Upper lobe of left lung (tissue), 6 donors: ENCODE measurements around the gene PTPRK. TPM values are rescaled to one million over a fixed set of nuclear protein-coding genes. Genes with fewer than 3 reads are reported as not detected.

Experiments used
- ATAC-seq, 2 donors: fragments of 200-7000 bp; cut with Tn5 transposase; one replicate each; pipeline ENCODE4 v1.9.1; 2022; ENCODE audit warnings: mild to moderate bottlenecking in 2 of 2, moderate library complexity in 2 of 2; ENCODE audit not compliant: low FRiP score in 2 of 2
- DNase-seq, 2 donors: peaks; one replicate each; pipeline ENCODE4 v3.0.0-alpha.2; 2019 to 2020
- H3K27ac ChIP-seq, 4 donors: fragments of 200-600 bp; sonication (generic); one replicate each; pipeline ENCODE4 v1.5.1; 2016 to 2019
- H3K27me3 ChIP-seq, 4 donors: fragments of 200-600 bp; sonication (generic); one replicate each; pipeline ENCODE4 v1.5.1; 2017 to 2019
- H3K36me3 ChIP-seq, 4 donors: fragments of 200-600 bp; sonication (generic); one replicate each; pipeline ENCODE4 v1.5.1; 2016 to 2019
- H3K4me1 ChIP-seq, 4 donors: fragments of 200-600 bp; sonication (generic); one replicate each; pipeline ENCODE4 v1.5.1; 2018 to 2019
- H3K4me3 ChIP-seq, 4 donors: fragments of 200-600 bp; sonication (generic); one replicate each; pipeline ENCODE4 v1.5.1; 2017 to 2019; ENCODE audit warnings: mild to moderate bottlenecking in 2 of 4, moderate library complexity in 1 of 4
- H3K9me3 ChIP-seq, 4 donors: fragments of 200-600 bp; sonication (generic); one replicate each; pipeline ENCODE4 v1.5.1; 2018 to 2019
- EP300 ChIP-seq, 4 donors: sonication (generic); formaldehyde crosslinking; IDR thresholded peaks; one replicate each; pipeline ENCODE4 v1.5.1; 2017; ENCODE audit warnings: antibody characterized with exemption in 4 of 4, control low read depth in 2 of 4
- POLR2A ChIP-seq, 4 donors: fragments of 450-650 bp; IDR thresholded peaks; one replicate each; pipeline ENCODE4 v1.5.1; 2016 to 2017; ENCODE audit warnings: antibody characterized with exemption in 4 of 4, mild to moderate bottlenecking in 2 of 4
- POLR2AphosphoS5 ChIP-seq, 2 donors: sonication (generic); formaldehyde crosslinking; IDR thresholded peaks; one replicate each; pipeline ENCODE4 v1.5.1; 2017; ENCODE audit warnings: antibody characterized with exemption in 2 of 2
- WGBS, 2 donors: methylation state at CpG; one replicate each; pipeline ENCODE4 v1.1.5; 2017 to 2018; 5-methylcytosine and 5-hydroxymethylcytosine counted together
- total RNA-seq, 6 donors: library from RNA; depleted of rRNA in 4 of 6; stranded (reverse); fragments of >200 nt in 4 of 6; gene quantifications; one replicate each; pipeline versions ENCODE4 v1.1.0 to v1.2.1, GENCODE V29; 2016 to 2021
- TF ChIP-seq, protein P1 (sequence below), 6 experiments: fragments of 450-650 bp in 4 of 6; fragments of 200-600 bp in 2 of 6; sonication (generic) in 2 of 6; IDR thresholded peaks; one replicate each; pipeline ENCODE4 v1.5.1; 2016 to 2019; ENCODE audit warnings: antibody characterized with exemption in 6 of 6
- donor health status: DM: no; HTN: no; CAD: no; lungs with moderate emphysema.
- donor health status: DM: no; HTN: yes; CAD: no; lungs with severe emphysema.

PTPRK gene
- total RNA-seq, 6 donors from 2014 or later, result 42.7 to 97.4 (median 65.2) TPM

GRCh38 chr6:128526152-128526914, 5.9 kb upstream of the PTPRK start:
- Histone ChIP-seq H3K4me1 (no peaks in the 10 kb centered on the region), H3K36me3 (no peaks in the 10 kb centered on the region), H3K27me3 (no peaks in the 10 kb centered on the region), H3K9me3 (no peaks in the 10 kb centered on the region), H3K27ac (no peak overlapping the region), H3K4me3 (no peak overlapping the region)
- no peak for ATAC-seq
- 95 to 97% methylated on average over 5 of the region's 5 CpGs for WGBS, 2 donors
- TF ChIP-seq, protein P1, sequence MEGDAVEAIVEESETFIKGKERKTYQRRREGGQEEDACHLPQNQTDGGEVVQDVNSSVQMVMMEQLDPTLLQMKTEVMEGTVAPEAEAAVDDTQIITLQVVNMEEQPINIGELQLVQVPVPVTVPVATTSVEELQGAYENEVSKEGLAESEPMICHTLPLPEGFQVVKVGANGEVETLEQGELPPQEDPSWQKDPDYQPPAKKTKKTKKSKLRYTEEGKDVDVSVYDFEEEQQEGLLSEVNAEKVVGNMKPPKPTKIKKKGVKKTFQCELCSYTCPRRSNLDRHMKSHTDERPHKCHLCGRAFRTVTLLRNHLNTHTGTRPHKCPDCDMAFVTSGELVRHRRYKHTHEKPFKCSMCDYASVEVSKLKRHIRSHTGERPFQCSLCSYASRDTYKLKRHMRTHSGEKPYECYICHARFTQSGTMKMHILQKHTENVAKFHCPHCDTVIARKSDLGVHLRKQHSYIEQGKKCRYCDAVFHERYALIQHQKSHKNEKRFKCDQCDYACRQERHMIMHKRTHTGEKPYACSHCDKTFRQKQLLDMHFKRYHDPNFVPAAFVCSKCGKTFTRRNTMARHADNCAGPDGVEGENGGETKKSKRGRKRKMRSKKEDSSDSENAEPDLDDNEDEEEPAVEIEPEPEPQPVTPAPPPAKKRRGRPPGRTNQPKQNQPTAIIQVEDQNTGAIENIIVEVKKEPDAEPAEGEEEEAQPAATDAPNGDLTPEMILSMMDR (IDR thresholded peaks at IDR 0.05), result no peak
- TF ChIP-seq POLR2AphosphoS5 (IDR thresholded peaks at IDR 0.05), result no peak
- TF ChIP-seq EP300 (IDR thresholded peaks at IDR 0.05), result no peak
- no peak for TF ChIP-seq POLR2A (IDR thresholded peaks at IDR 0.05)
- no peak for DNase-seq

- H3K36me3 ChIP-seq, result no peaks in the 10 kb centered on the region
- H3K27ac ChIP-seq, result no peak overlapping the region
- DNase-seq (no peak), ATAC-seq (no peak)
- H3K27me3 ChIP-seq, result no peaks in the 10 kb centered on the region
- no peaks in the 10 kb centered on the region for H3K4me1 ChIP-seq
- no peaks in the 10 kb centered on the region for H3K9me3 ChIP-seq
- H3K4me3 ChIP-seq, result no peak overlapping the region
- TF ChIP-seq EP300 (IDR thresholded peaks at IDR 0.05), result no peak
- no peak for TF ChIP-seq POLR2A (IDR thresholded peaks at IDR 0.05)
- TF ChIP-seq POLR2AphosphoS5 (IDR thresholded peaks at IDR 0.05), result no peak
- TF ChIP-seq, protein P1 (IDR thresholded peaks at IDR 0.05), result no peak
- WGBS, 2 donors, result 84 to 91% methylated on average over 2 of the region's 2 CpGs
Observed at GRCh38 chr6:128525406-128525805, 5.0 kb upstream of the PTPRK start.

DNA sequence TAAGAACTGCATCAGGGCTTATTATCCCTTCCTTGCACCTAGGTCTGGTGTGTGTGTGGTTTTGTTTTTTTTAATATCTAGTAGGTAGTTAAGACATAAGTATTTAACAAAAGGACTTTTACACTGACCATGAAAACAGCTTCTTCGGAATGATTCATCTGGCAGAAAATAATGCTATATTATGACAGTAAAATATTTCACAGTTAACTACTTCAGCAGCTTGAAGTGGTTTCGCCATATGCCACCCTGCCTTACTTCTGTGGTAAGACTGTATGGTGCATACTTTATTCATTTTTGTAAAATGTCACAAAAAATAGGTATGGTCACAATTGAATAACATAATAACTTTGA, 858 bp upstream of the PTPRK start:
- Histone ChIP-seq H3K4me3 (peak overlapping the region in 3 of 4 donors; percentile 76 to 79 (median 79)), H3K4me1 (peaks cover 15 to 29% (median 23%) of the 10 kb centered on the region in 4 donors), H3K36me3 (no peaks in the 10 kb centered on the region), H3K27me3 (peaks cover 0 to 3% (median 0%) of the 10 kb centered on the region in 4 donors), H3K9me3 (no peaks in the 10 kb centered on the region), H3K27ac (peak overlapping the region; percentile 87 to 97 (median 95))
- whole genome bisulfite sequencing, 2 donors, result 39 to 44% methylated on average over 2 of the region's 2 CpGs
- ATAC-seq, result no peak
- DNase-seq, result no peak
- TF ChIP-seq, protein P1 (IDR thresholded peaks at IDR 0.05), result no peak
- TF ChIP-seq EP300 (IDR thresholded peaks at IDR 0.05) (no peak), POLR2AphosphoS5 (IDR thresholded peaks at IDR 0.05) (no peak), POLR2A (IDR thresholded peaks at IDR 0.05) (no peak)

GRCh38 chr6:128519931-128520435, 416 bp downstream of the PTPRK start:
- Histone ChIP-seq H3K4me1 (peaks cover 28 to 42% (median 31%) of the 10 kb centered on the region in 4 donors), H3K9me3 (no peaks in the 10 kb centered on the region), H3K36me3 (no peaks in the 10 kb centered on the region), H3K4me3 (peak overlapping the region; percentile 76 to 79 (median 79)), H3K27me3 (peaks cover 0 to 3% (median 0%) of the 10 kb centered on the region in 4 donors), H3K27ac (peak overlapping the region; percentile 87 to 97 (median 95))
- DNase-seq, result peak; percentile 48 to 86
- 0% methylated on average over 13 to 38 of the region's 39 CpGs for WGBS, 2 donors
- peak; percentile 70 to 84 for ATAC-seq
- no peak for TF ChIP-seq POLR2AphosphoS5 (IDR thresholded peaks at IDR 0.05)
- TF ChIP-seq EP300 (IDR thresholded peaks at IDR 0.05), result no peak
- no peak for TF ChIP-seq POLR2A (IDR thresholded peaks at IDR 0.05)
- TF ChIP-seq, protein P1 (IDR thresholded peaks at IDR 0.05), result no peak
